ENCODE results near the gene DNAH5. TPM values are rescaled to one million over a fixed set of nuclear protein-coding genes. Genes with fewer than 3 reads are reported as not detected.
"Not testable (repeated sequence)": the region's sequence is repeated elsewhere in the genome, so short reads cannot be mapped to it uniquely, and the experiment has no call there.

DNAH5 gene
- total RNA-seq, 4 donors from 2014 or later: 0.28 to 3.3 (median 0.44) TPM

DNA sequence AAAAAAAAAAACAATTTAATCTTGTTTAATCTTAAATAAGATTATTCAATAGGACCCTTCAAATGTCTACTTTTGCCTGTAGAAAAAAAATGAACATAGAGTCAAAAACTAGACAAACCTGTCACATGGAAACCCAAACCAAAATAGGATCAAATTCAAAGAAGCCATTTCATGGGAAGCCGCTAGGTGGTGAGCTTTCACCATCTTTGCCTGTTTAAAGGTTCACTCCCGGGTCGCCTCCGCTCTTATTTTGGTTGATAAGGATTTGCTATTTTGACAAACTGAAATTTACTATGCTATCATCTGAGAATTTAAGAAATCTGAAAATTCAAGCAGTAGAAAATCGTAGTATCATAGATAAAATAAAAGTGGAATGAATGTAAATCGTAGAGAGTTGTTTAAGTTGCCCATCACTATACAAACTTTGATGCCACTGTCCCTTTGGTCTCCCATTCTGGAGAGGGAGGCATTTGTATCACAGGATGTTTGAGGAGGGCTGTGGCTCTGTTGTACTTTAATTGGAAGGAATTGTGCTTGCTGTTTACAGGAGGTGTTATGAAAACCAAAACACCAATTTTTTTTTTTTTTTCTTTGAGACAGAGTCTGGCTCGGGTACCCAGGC, 43.5 kb upstream of the DNAH5 start:
- H3K27me3 ChIP-seq: no peaks in the 10 kb centered on the region
- H3K4me1 ChIP-seq: no peaks in the 10 kb centered on the region
- no peak overlapping the region for H3K27ac ChIP-seq
- DNase-seq: peak in 2 of 3 donors; percentile 35 to 67
- no peak overlapping the region for H3K4me3 ChIP-seq
- H3K36me3 ChIP-seq: no peaks in the 10 kb centered on the region
- TF ChIP-seq, protein P1, sequence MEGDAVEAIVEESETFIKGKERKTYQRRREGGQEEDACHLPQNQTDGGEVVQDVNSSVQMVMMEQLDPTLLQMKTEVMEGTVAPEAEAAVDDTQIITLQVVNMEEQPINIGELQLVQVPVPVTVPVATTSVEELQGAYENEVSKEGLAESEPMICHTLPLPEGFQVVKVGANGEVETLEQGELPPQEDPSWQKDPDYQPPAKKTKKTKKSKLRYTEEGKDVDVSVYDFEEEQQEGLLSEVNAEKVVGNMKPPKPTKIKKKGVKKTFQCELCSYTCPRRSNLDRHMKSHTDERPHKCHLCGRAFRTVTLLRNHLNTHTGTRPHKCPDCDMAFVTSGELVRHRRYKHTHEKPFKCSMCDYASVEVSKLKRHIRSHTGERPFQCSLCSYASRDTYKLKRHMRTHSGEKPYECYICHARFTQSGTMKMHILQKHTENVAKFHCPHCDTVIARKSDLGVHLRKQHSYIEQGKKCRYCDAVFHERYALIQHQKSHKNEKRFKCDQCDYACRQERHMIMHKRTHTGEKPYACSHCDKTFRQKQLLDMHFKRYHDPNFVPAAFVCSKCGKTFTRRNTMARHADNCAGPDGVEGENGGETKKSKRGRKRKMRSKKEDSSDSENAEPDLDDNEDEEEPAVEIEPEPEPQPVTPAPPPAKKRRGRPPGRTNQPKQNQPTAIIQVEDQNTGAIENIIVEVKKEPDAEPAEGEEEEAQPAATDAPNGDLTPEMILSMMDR (IDR thresholded peaks at IDR 0.05): peak; percentile 36 to 82 (median 72)
- TF ChIP-seq POLR2A (IDR thresholded peaks at IDR 0.05): no peak
- no peaks in the 10 kb centered on the region for H3K9me3 ChIP-seq

- TF ChIP-seq POLR2A (IDR thresholded peaks at IDR 0.05): no peak
- TF ChIP-seq, protein P1 (IDR thresholded peaks at IDR 0.05): no peak
- Histone ChIP-seq H3K27me3 (no peaks in the 10 kb centered on the region), H3K9me3 (no peaks in the 10 kb centered on the region), H3K4me1 (no peaks in the 10 kb centered on the region), H3K4me3 (no peak overlapping the region), H3K27ac (no peak overlapping the region), H3K36me3 (no peaks in the 10 kb centered on the region)
- peak in 1 of 3 donors; percentile 18 for DNase-seq
These were observed 41.4 kb upstream of the DNAH5 start for GRCh38 chr5:13985731-13986418.

DNA sequence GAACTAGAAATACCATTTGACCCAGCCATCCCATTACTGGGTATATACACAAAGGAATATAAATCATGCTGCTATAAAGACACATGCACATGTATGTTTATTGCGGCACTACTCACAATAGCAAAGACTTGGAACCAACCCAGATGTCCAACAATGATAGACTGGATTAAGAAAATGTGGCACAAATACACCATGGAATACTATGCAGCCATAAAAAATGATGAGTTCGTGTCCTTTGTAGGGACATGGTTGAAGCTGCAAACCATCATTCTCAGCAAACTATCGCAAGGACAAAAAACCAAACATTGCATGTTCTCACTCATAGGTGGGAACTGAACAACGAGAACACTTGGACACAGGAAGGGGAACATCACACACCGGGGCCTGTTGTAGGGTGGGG, 40.4 kb upstream of the DNAH5 start:
- not testable (repeated sequence) for H3K27me3 ChIP-seq, H3K27ac ChIP-seq, H3K36me3 ChIP-seq, H3K4me1 ChIP-seq, H3K9me3 ChIP-seq, DNase-seq, H3K4me3 ChIP-seq

DNA sequence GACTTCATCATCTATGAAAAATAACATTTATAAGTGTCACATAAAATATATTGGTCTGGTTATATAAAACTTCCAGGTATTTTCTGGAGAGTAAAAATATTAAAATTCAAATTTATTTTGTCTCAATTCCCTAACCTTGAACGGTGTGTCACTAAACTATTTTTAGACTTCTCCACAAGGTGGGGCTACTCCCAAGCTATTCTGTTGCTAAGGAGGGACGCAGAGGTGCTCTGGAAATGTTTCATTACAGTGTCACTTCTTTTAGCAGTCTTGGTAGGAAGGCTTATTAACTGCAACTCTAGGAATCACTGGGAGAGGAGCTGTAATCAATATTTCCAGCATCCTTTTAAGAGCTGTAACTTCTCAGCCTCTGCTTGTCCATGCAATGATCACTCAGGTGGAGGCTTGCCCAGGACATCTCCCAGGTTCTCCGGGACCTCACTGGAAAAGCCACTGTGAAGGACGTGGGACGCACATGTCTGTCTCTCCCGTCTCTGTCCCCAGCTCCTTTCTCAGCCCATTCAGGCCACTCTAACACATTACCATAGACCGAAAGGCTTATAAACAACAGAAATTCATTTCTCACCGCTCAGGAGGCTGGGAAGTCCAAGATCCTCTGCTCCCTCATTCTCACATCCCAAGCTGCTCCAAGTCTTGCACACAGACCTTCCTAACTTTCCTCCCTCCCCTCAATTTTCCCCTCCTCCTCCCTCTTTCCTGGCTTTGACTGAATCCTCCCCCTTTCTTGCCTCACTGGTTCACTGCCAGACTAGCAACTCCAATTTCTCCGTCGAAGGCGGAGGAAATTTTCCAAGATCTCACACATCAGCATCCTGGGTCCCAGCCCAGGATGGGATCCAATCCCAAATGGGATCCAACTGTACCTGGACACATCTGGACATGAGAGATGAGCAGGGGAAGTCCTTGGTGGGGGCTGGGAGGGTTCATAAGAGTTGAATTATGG, 32.7 kb upstream of the DNAH5 start:
- no peaks in the 10 kb centered on the region for H3K27me3 ChIP-seq
- H3K4me1 ChIP-seq: no peaks in the 10 kb centered on the region
- H3K36me3 ChIP-seq: no peaks in the 10 kb centered on the region
- H3K9me3 ChIP-seq: no peaks in the 10 kb centered on the region
- no peak overlapping the region for H3K4me3 ChIP-seq
- no peak for DNase-seq
- no peak overlapping the region for H3K27ac ChIP-seq
- TF ChIP-seq POLR2A (IDR thresholded peaks at IDR 0.05): no peak
- TF ChIP-seq, protein P1 (IDR thresholded peaks at IDR 0.05): peak in 2 of 6 experiments; percentile 15 to 23

DNA sequence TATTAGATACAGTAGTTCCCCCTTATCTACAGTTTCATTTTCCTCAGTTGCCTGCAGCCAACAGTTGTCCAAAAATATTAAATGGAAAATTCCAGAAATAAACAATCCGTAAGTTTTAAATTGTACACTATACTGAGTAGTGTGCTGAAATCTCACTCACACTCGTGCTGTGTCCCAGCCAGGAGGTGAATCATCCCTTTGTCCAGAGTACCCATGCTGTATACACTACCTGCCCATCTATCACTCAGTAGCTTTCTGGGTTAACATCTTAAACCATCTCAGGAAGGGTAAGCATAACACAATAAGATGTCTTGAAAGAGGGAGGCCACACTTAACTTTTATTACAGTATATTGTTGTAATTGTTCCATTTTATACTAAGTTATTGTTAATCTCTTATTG, 31.7 kb upstream of the DNAH5 start:
- Histone ChIP-seq H3K36me3 (no peaks in the 10 kb centered on the region), H3K4me1 (no peaks in the 10 kb centered on the region), H3K27ac (no peak overlapping the region), H3K27me3 (no peaks in the 10 kb centered on the region), H3K9me3 (no peaks in the 10 kb centered on the region), H3K4me3 (no peak overlapping the region)
- TF ChIP-seq POLR2A (IDR thresholded peaks at IDR 0.05): no peak
- TF ChIP-seq, protein P1 (IDR thresholded peaks at IDR 0.05): no peak
- DNase-seq: no peak
